Endothelial cell of umbilical vein (primary cell): Measurements from ENCODE around the gene NEU2. TPM values are rescaled to one million over a fixed set of nuclear protein-coding genes. Genes with fewer than 3 reads are reported as not detected.

ENCODE experiments used
- Bru-seq: library from RNA; stranded (reverse); fragments of 400-500 nt; gene quantifications from one replicate; lab custom pipeline; 2021; lab: Mats Ljungman, UMichigan
- BruChase-seq, 2 experiments: library from RNA; stranded (reverse); fragments of 400-500 nt; gene quantifications; one replicate each; lab custom pipeline; 2021; lab: Mats Ljungman, UMichigan
- BruUV-seq: library from RNA; stranded (reverse); fragments of 400-500 nt; replicated peaks from 2 replicates; lab custom pipeline; 2021; lab: Mats Ljungman, UMichigan
- CTCF ChIA-PET: fragments of 300-600, 350-600 bp; sonication (Branson Sonifier 250); formaldehyde crosslinking; loops from one replicate; lab custom pipeline; 2021; ENCODE audit warnings: antibody characterized with exemption, inconsistent platforms; lab: Charles Lee
- POLR2A ChIA-PET: fragments of 300-600, 350-600 bp; sonication (Branson Sonifier 250); formaldehyde crosslinking; loops from one replicate; lab custom pipeline; 2021; ENCODE audit warnings: antibody characterized with exemption, inconsistent platforms; lab: Charles Lee
- DNase-seq: peaks from one replicate; pipeline ENCODE4 v3.0.0-alpha.2; 2011; ENCODE audit warnings: low read depth, low spot score
- FAIRE-seq: peaks from 2 replicates; lab custom pipeline; 2011; peaks lifted over from hg19 to GRCh38; lab: Jason Lieb, UNC
- H2AFZ ChIP-seq: 2 replicates; pipeline ENCODE4 v1.6.0; 2012; ENCODE audit warnings: low read depth, low read length, control low read depth, inconsistent platforms
- H3K27ac ChIP-seq: 2 replicates; pipeline ENCODE4 v1.5.1; 2011; ENCODE audit warnings: low read depth, mild to moderate bottlenecking, control low read depth, low read length, moderate library complexity; ENCODE audit not compliant: insufficient read depth
- H3K27me3 ChIP-seq, 2 experiments: 2 replicates each; pipeline versions ENCODE4 v1.6.0 to v1.6.1; 2011; ENCODE audit warnings: low read length in 2 of 2, mixed read lengths in 1 of 2; ENCODE audit not compliant: control insufficient read depth in 2 of 2, insufficient read depth in 2 of 2
- H3K36me3 ChIP-seq, 2 experiments: 2 replicates in 1 of 2; 3 replicates in 1 of 2; pipeline ENCODE4 v1.5.1; 2011; ENCODE audit warnings: low read length in 2 of 2, mild to moderate bottlenecking in 1 of 2, moderate library complexity in 1 of 2; ENCODE audit not compliant: control insufficient read depth in 2 of 2, insufficient read depth in 2 of 2; ENCODE audit errors: extremely low read depth in 1 of 2
- H3K4me1 ChIP-seq: 3 replicates; pipeline ENCODE4 v1.5.1; 2011; ENCODE audit warnings: mild to moderate bottlenecking, low read length; ENCODE audit not compliant: control insufficient read depth, insufficient read depth; ENCODE audit errors: extremely low read depth
- H3K4me2 ChIP-seq: 2 replicates; pipeline ENCODE4 v1.6.1; 2011; ENCODE audit warnings: low read length, control low read depth, mixed read lengths; ENCODE audit not compliant: insufficient read depth
- H3K4me3 ChIP-seq, 3 experiments: fragments of 200-600 bp in 1 of 3; sonication (generic), shearing (Covaris generic) in 1 of 3; replicated peaks in 1 of 3; 2 replicates each; pipeline ENCODE4 v1.5.1; 2011 to 2016; ENCODE audit warnings: control low read depth in 3 of 3, low read length in 3 of 3, mild to moderate bottlenecking in 2 of 3, inconsistent platforms in 1 of 3, low read depth in 1 of 3, moderate library complexity in 1 of 3; ENCODE audit not compliant: insufficient read depth in 1 of 3
- H3K79me2 ChIP-seq: 2 replicates; pipeline ENCODE4 v1.6.0; 2012; ENCODE audit warnings: low read length, inconsistent platforms; ENCODE audit not compliant: control insufficient read depth, insufficient read depth
- H3K9ac ChIP-seq: replicated peaks from 2 replicates; pipeline ENCODE3; 2011; ENCODE audit warnings: low read length, control low read depth; ENCODE audit not compliant: insufficient read depth; ENCODE audit errors: extremely low read depth
- H3K9me1 ChIP-seq: replicated peaks from 3 replicates; pipeline ENCODE4 v1.6.0; 2011; ENCODE audit warnings: mild to moderate bottlenecking, low read length; ENCODE audit not compliant: control insufficient read depth, insufficient read depth; ENCODE audit errors: extremely low read depth
- H3K9me3 ChIP-seq: replicated peaks from 2 replicates; pipeline ENCODE4 v1.5.1; 2012; ENCODE audit warnings: low read length, inconsistent platforms; ENCODE audit not compliant: control insufficient read depth, insufficient read depth
- H4K20me1 ChIP-seq: replicated peaks from 2 replicates; pipeline ENCODE3; 2011; ENCODE audit warnings: mild to moderate bottlenecking, low read length; ENCODE audit not compliant: control insufficient read depth, insufficient read depth; ENCODE audit errors: extremely low read depth
- JUN ChIP-seq: IDR thresholded peaks from 2 replicates; pipeline ENCODE4 v1.6.1; 2011; ENCODE audit warnings: borderline replicate concordance, low read depth; ENCODE audit not compliant: insufficient read length, insufficient read depth
- MYC ChIP-seq: IDR thresholded peaks from one replicate; pipeline ENCODE4 v1.6.1; 2011; ENCODE audit warnings: mild to moderate bottlenecking, low read depth, low read length
- POLR2AphosphoS5 ChIP-seq: IDR thresholded peaks from 2 replicates; pipeline ENCODE4 v1.6.1; 2012; ENCODE audit warnings: low read depth, mild to moderate bottlenecking, control low read depth, low read length, moderate library complexity; ENCODE audit not compliant: insufficient read depth
- dilution Hi-C: fragments of 300-500 bp; cut with MboI; formaldehyde crosslinking; loops from one replicate; pipeline ENCODE4 v1.15.0; 2019; ENCODE audit warnings: low sequenced_read_pairs; ENCODE audit not compliant: extremely low pct_ligation_motif_present
- intact Hi-C: fragments of 100-400 bp; cut with micrococcal nuclease; formaldehyde crosslinking; loops from one replicate; pipeline ENCODE4 v1.10.0; 2022
- long read RNA-seq: library from polyadenylated mRNA; stranded (forward); transcript quantifications from one replicate; pipeline ENCODE4 v2.0.0, GENCODE V29; 2021
- polyA minus RNA-seq, 3 experiments: library from RNA; depleted of rRNA, polyadenylated mRNA; stranded (reverse); fragments of >200 nt; gene quantifications; 1 replicate in 1 of 3; 2 replicates in 2 of 3; pipeline ENCODE4 v1.2.3, GENCODE V29; 2011
- polyA plus RNA-seq, 4 experiments: library from polyadenylated mRNA; depleted of rRNA in 3 of 4; stranded (reverse) in 3 of 4; unstranded in 1 of 4; fragments of >200 nt; gene quantifications; 2 replicates each; pipeline versions ENCODE4 v1.2.1 to v1.2.3, GENCODE V29; 2011 to 2012; ENCODE audit warnings: missing spikeins in 1 of 4
- total RNA-seq: library from RNA; stranded (reverse); gene quantifications from 2 replicates; pipeline ENCODE4 v1.2.3, GENCODE V29; 2021

The NEU2 gene
- total RNA-seq: not detected in 2 replicates
- polyA plus RNA-seq: not detected in 2 replicates
- polyA plus RNA-seq (2011; cell fraction: cytosol; rRNA removed): not detected in 2 replicates
- not detected in 2 replicates for polyA plus RNA-seq (2011; cell fraction: nucleus; rRNA removed)
- not detected in 2 replicates for polyA plus RNA-seq (2012)
- not detected in 2 replicates for polyA minus RNA-seq
- polyA minus RNA-seq (2011; cell fraction: cytosol; rRNA and poly(A)+ RNA removed): not detected
- polyA minus RNA-seq (2011; cell fraction: nucleus; rRNA and poly(A)+ RNA removed): not detected in 2 replicates
- Bru-seq, nascent RNA: not detected
- BruChase-seq, experiment 1, labeled RNA remaining after a 6-hour chase: not detected
- BruChase-seq, experiment 2, labeled RNA remaining after a 2-hour chase: not detected
- long read RNA-seq: 0 reads

GRCh38 chr2:233032551-233033320 is at the start of gene NEU2:
NEU2 (plus strand) TSS chr2:233032672; CDS start chr2:233032672, 0 bp downstream.
- no TSS peak for BruUV-seq
- TF ChIP-seq JUN (no peak), MYC (no peak), POLR2AphosphoS5 (no peak)
- FAIRE-seq (no peak), DNase-seq (no peak)
- H3K79me2 ChIP-seq: no peaks in the 10 kb centered on the region
- intact Hi-C loops: no loop called here
- no peaks in the 10 kb centered on the region for H3K9me3 ChIP-seq
- no peaks in the 10 kb centered on the region for H3K9me1 ChIP-seq
- no peak within 1 kb of the TSS for H3K27ac ChIP-seq
- H3K4me3 ChIP-seq: no peak within 1 kb of the TSS
- dilution Hi-C loops: no loop called here
- no peak within 1 kb of the TSS for H3K4me2 ChIP-seq
- ChIA-PET CTCF (interaction anchor here (1.3 kb wide), 1 partner anchor 11 kb away, joined by 3 read pairs; no protein-coding TSS in a partner anchor), POLR2A (no interaction called here)
- no peak within 1 kb of the TSS for H2AFZ ChIP-seq
- no peaks in the 10 kb centered on the region for H3K4me1 ChIP-seq
- H3K9ac ChIP-seq: no peak within 1 kb of the TSS
- H3K36me3 ChIP-seq: no peaks in the 10 kb centered on the region
- H3K27me3 ChIP-seq: no peaks in the 10 kb centered on the region
- H4K20me1 ChIP-seq: no peaks in the 10 kb centered on the region
